Naive thymus-derived CD4-positive, alpha-beta T cell (primary cell): Measurements from ENCODE around the gene PLCZ1. TPM values are rescaled to one million over a fixed set of nuclear protein-coding genes. Genes with fewer than 3 reads are reported as not detected.

Source experiments
- ATAC-seq: fragments of 150-1000 bp; cut with Tn5 transposase; 2 replicates; pipeline ENCODE4 v1.10.0; 2021; ENCODE audit warnings: mild to moderate bottlenecking, moderate library complexity
- CTCF ChIA-PET: fragments of 350-600 bp; sonication (Branson Sonifier 250); formaldehyde crosslinking; loops from one replicate; lab custom pipeline; 2021; ENCODE audit warnings: antibody characterized with exemption; lab: Charles Lee
- POLR2A ChIA-PET: fragments of 350-600 bp; sonication (Branson Sonifier 250); formaldehyde crosslinking; loops from one replicate; lab custom pipeline; 2021; ENCODE audit warnings: antibody characterized with exemption, inconsistent platforms; lab: Charles Lee
- DNase-seq, 9 donors: peaks; one replicate each; pipeline versions ENCODE4 v3.0.0 to v3.0.0-alpha.2; 2020 to 2022; ENCODE audit warnings: mixed read lengths in 1 of 9
- H3K27ac ChIP-seq: one replicate; pipeline ENCODE4 v1.7.0; 2013; ENCODE audit warnings: mild to moderate bottlenecking, low read depth, low read length, moderate library complexity
- H3K27me3 ChIP-seq, 2 donors: one replicate each; pipeline ENCODE4 v1.7.0; 2013; ENCODE audit warnings: low read length in 2 of 2, mild to moderate bottlenecking in 2 of 2, moderate library complexity in 2 of 2; ENCODE audit not compliant: control insufficient read depth in 2 of 2, insufficient read depth in 2 of 2
- H3K36me3 ChIP-seq, 3 experiments: 1 replicate in 2 of 3; 2 replicates in 1 of 3; pipeline ENCODE4 v1.7.0; 2013; ENCODE audit warnings: low read length in 3 of 3, mild to moderate bottlenecking in 3 of 3, moderate library complexity in 1 of 3; ENCODE audit not compliant: insufficient read depth in 3 of 3, control insufficient read depth in 2 of 3
- H3K4me1 ChIP-seq, 2 donors: one replicate each; pipeline ENCODE4 v1.7.0; 2013; ENCODE audit warnings: low read length in 2 of 2, mild to moderate bottlenecking in 2 of 2, moderate library complexity in 1 of 2; ENCODE audit not compliant: control insufficient read depth in 2 of 2, insufficient read depth in 2 of 2
- H3K4me3 ChIP-seq: 2 replicates; pipeline ENCODE4 v1.7.0; 2013; ENCODE audit warnings: mild to moderate bottlenecking, low read length
- H3K9me3 ChIP-seq, 3 experiments: 1 replicate in 2 of 3; 2 replicates in 1 of 3; pipeline ENCODE4 v1.7.0; 2013; ENCODE audit warnings: low read length in 3 of 3; ENCODE audit not compliant: control insufficient read depth in 2 of 3
- H3K27ac Mint-ChIP-seq, 9 donors: one replicate each; pipeline ENCODE4 v1.8.0; 2020 to 2022; ENCODE audit warnings: mixed read lengths in 9 of 9, mild to moderate bottlenecking in 8 of 9, moderate library complexity in 5 of 9, inconsistent platforms in 2 of 9
- H3K27me3 Mint-ChIP-seq, 5 donors: one replicate each; pipeline ENCODE4 v1.8.0; 2021 to 2022; ENCODE audit warnings: mixed read lengths in 5 of 5, mild to moderate bottlenecking in 1 of 5
- H3K36me3 Mint-ChIP-seq, 5 donors: one replicate each; pipeline ENCODE4 v1.8.0; 2020 to 2022; ENCODE audit warnings: mixed read lengths in 5 of 5, mild to moderate bottlenecking in 3 of 5, inconsistent platforms in 1 of 5
- H3K4me1 Mint-ChIP-seq, 7 donors: one replicate each; pipeline ENCODE4 v1.8.0; 2020 to 2022; ENCODE audit warnings: mixed read lengths in 7 of 7, mild to moderate bottlenecking in 3 of 7, inconsistent platforms in 1 of 7
- H3K4me3 Mint-ChIP-seq, 10 donors: one replicate each; pipeline ENCODE4 v1.8.0; 2020 to 2022; ENCODE audit warnings: mild to moderate bottlenecking in 10 of 10, mixed read lengths in 10 of 10, moderate library complexity in 6 of 10, inconsistent platforms in 2 of 10
- H3K9me3 Mint-ChIP-seq, 11 donors: one replicate each; pipeline ENCODE4 v1.8.0; 2020 to 2022; ENCODE audit warnings: mixed read lengths in 11 of 11, mild to moderate bottlenecking in 4 of 11, inconsistent platforms in 1 of 11, moderate library complexity in 1 of 11
- intact Hi-C, 2 donors: fragments of 100-400 bp; cut with micrococcal nuclease; formaldehyde crosslinking; loops; one replicate each; pipeline ENCODE4 v1.15.1; 2023
- polyA plus RNA-seq, 2 donors: library from polyadenylated mRNA; unstranded; fragments of 300-500 nt; fragmentation: Illumina TruSeq; gene quantifications; one replicate each; pipeline ENCODE4 v1.2.3, GENCODE V29; 2021
- total RNA-seq, 6 experiments: library from RNA in 5 of 6; stranded (reverse) in 5 of 6; gene quantifications; 1 replicate in 5 of 6; 2 replicates in 1 of 6; pipeline ENCODE4 v1.2.3 and lab custom pipeline; 2021 to 2026

PLCZ1 gene
- total and polyA plus RNA-seq, 7 experiments from 2014 or later = not detected

DNA sequence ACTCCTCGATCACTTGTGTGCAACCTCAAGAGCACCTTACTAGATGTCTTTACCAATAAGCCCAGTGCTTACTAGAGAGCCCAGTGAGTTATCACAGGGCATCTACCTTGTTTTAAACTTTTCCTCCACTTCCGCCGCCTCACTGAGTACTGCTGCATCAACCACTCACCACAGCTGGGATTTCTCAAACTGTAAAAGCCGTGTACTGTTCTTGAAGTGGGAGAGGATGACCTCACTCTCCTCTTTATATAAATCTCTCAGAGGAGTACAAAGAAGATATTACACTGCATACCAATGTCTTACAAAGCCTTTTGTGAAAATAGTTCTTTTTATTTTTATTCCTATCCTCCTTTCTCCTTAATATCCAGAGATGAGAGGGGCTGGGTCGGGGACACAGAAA, 94.1 kb downstream of the PLCZ1 start:
- no peak overlapping the region for H3K27ac Mint-ChIP-seq
- H3K9me3 Mint-ChIP-seq = peaks cover 0 to 2% (median 0%) of the 10 kb centered on the region in 11 donors
- no peaks in the 10 kb centered on the region for H3K36me3 Mint-ChIP-seq
- no peaks in the 10 kb centered on the region for H3K4me1 Mint-ChIP-seq
- POLR2A ChIA-PET = no interaction called here
- Histone ChIP-seq H3K27ac (no peak overlapping the region), H3K4me1 (no peaks in the 10 kb centered on the region), H3K27me3 (no peaks in the 10 kb centered on the region), H3K9me3 (no peaks in the 10 kb centered on the region), H3K4me3 (no peak overlapping the region), H3K36me3 (no peaks in the 10 kb centered on the region)
- DNase-seq (no peak), ATAC-seq (no peak)
- no peak overlapping the region for H3K4me3 Mint-ChIP-seq
- CTCF ChIA-PET = no interaction called here
- intact Hi-C loops = no loop called here
- no peaks in the 10 kb centered on the region for H3K27me3 Mint-ChIP-seq

DNA sequence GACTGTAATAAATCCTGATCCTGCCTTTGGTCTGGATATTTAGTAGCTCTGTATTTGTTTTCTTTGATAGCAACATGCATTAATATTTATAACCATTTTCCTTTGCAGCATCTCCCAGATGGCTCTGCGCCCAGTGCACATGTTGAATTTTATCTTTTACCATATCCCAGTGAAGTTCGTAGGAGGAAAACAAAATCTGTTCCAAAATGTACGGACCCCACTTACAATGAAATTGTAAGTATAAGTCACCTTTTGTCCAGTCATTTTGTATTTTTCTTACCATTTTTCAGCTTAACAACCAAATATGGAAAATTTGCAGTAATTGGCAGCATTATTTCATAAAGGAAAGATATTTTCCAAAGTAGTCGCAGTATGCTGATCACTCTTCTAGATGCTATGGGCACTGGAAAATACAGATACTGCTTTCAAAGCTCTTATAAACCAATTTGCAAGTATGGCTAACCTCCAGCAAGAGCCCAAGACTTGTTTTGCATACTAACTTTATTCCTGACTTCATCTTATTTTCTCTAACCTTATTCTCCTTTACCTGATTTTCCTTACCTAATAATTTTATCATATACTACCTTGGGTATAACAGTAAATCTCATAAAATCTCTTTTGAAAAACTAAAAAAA, 97.4 kb downstream of the PLCZ1 start:
- Mint-ChIP-seq H3K4me3 (no peak overlapping the region), H3K27me3 (no peaks in the 10 kb centered on the region), H3K9me3 (peaks cover 0 to 7% (median 0%) of the 10 kb centered on the region in 11 donors), H3K4me1 (no peaks in the 10 kb centered on the region), H3K27ac (no peak overlapping the region), H3K36me3 (no peaks in the 10 kb centered on the region)
- DNase-seq (no peak), ATAC-seq (no peak)
- Histone ChIP-seq H3K36me3 (no peaks in the 10 kb centered on the region), H3K4me3 (no peak overlapping the region), H3K9me3 (no peaks in the 10 kb centered on the region), H3K4me1 (no peaks in the 10 kb centered on the region), H3K27ac (no peak overlapping the region), H3K27me3 (no peaks in the 10 kb centered on the region)
- intact Hi-C loops = no loop called here
- POLR2A ChIA-PET = no interaction called here
- CTCF ChIA-PET = no interaction called here

DNA sequence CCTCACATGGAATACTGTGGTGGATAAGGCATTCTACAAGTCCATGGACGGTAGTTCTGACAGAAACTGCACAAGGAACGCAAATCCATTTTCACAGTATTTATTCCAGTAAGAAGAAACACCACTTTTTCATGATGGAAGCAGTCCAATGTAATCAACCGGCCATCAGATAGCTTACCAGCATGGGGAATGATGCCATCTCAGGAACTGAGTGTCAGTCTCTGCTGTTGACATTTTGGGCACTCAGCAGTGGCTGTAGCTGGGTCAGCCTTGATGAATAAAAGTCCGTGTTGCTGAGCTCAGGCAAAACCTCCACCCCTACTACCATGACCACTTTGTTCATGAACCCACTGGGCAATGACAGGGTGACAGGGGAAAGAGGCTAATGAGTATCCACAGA, 103.4 kb downstream of the PLCZ1 start:
- intact Hi-C loops = no loop called here
- CTCF ChIA-PET = no interaction called here
- no peak for ATAC-seq

More for the DNA sequence above, 103.4 kb downstream of the PLCZ1 start:
- Mint-ChIP-seq H3K36me3 (no peaks in the 10 kb centered on the region), H3K9me3 (peaks cover 0 to 16% (median 4%) of the 10 kb centered on the region in 11 donors), H3K27ac (no peak overlapping the region), H3K4me1 (no peaks in the 10 kb centered on the region), H3K27me3 (no peaks in the 10 kb centered on the region), H3K4me3 (no peak overlapping the region)
- no peaks in the 10 kb centered on the region for H3K27me3 ChIP-seq
- no peak overlapping the region for H3K27ac ChIP-seq
- H3K36me3 ChIP-seq = no peaks in the 10 kb centered on the region
- DNase-seq = no peak
- no peaks in the 10 kb centered on the region for H3K4me1 ChIP-seq
- H3K9me3 ChIP-seq = no peaks in the 10 kb centered on the region
- no peak overlapping the region for H3K4me3 ChIP-seq
- POLR2A ChIA-PET = no interaction called here

Other genes with a start within 250 kb of the PLCZ1 start
- not detected for gene CAPZA3, start 107 bp upstream of the PLCZ1 start, total RNA-seq
- gene CAPZA3, start 107 bp upstream of the PLCZ1 start, polyA plus RNA-seq = not detected